HepG2 (cell line): Measurements from ENCODE around the gene TDRD9. TPM values are rescaled to one million over a fixed set of nuclear protein-coding genes. Genes with fewer than 3 reads are reported as not detected.

ENCODE experiments used
- ARID3A ChIP-seq: IDR thresholded peaks from 2 replicates; pipeline ENCODE4 v1.6.1; 2012; ENCODE audit warnings: low read depth, low read length, improper control_type of control experiment
- BATF2 ChIP-seq: sonication (generic); formaldehyde crosslinking; IDR thresholded peaks from 2 replicates; pipeline ENCODE4 v1.8.0; 2022; ENCODE audit warnings: mild to moderate bottlenecking, missing genetic modification reagents, moderate library complexity
- BCL3 ChIP-seq: sonication (generic); formaldehyde crosslinking; IDR thresholded peaks from 2 replicates; pipeline ENCODE4 v1.5.1; 2020; ENCODE audit warnings: mild to moderate bottlenecking, missing genetic modification reagents, moderate library complexity
- CEBPG ChIP-seq: IDR thresholded peaks from 2 replicates; pipeline ENCODE4 v1.6.1; 2016
- CHCHD3 ChIP-seq: sonication (generic); formaldehyde crosslinking; IDR thresholded peaks from 2 replicates; pipeline ENCODE4 v1.8.0; 2022; ENCODE audit warnings: mild to moderate bottlenecking, missing genetic modification reagents, moderate library complexity
- GABPB1 ChIP-seq: IDR thresholded peaks from 2 replicates; pipeline ENCODE4 v1.6.1; 2016; ENCODE audit warnings: mild to moderate bottlenecking, missing genetic modification reagents, moderate library complexity, missing compliant biosample characterization
- HDAC2 ChIP-seq: sonication (generic); formaldehyde crosslinking; IDR thresholded peaks from 2 replicates; pipeline ENCODE4 v1.4.0; 2020; ENCODE audit warnings: missing genetic modification reagents
- HNF1B ChIP-seq: sonication (generic); formaldehyde crosslinking; IDR thresholded peaks from 2 replicates; pipeline ENCODE4 v1.5.1; 2020; ENCODE audit warnings: mild to moderate bottlenecking, moderate library complexity, missing genetic modification reagents
- KLF16 ChIP-seq, 2 experiments: sonication (generic) in 1 of 2; formaldehyde crosslinking in 1 of 2; IDR thresholded peaks; 2 replicates each; pipeline versions ENCODE4 v1.6.1 to v1.8.0; 2016 to 2023; ENCODE audit warnings: missing genetic modification reagents in 2 of 2, missing compliant biosample characterization in 1 of 2
- LCORL ChIP-seq, 2 experiments: fragments of 450-650 bp in 1 of 2; sonication (generic) in 1 of 2; formaldehyde crosslinking in 1 of 2; IDR thresholded peaks; 2 replicates each; pipeline versions ENCODE4 v1.5.0 to v1.6.1; 2017 to 2020; ENCODE audit warnings: antibody characterized with exemption in 1 of 2, missing genetic modification reagents in 1 of 2
- PAWR ChIP-seq: sonication (generic); formaldehyde crosslinking; IDR thresholded peaks from 2 replicates; pipeline ENCODE4 v1.4.0; 2020; ENCODE audit warnings: missing genetic modification reagents, mild to moderate bottlenecking, borderline replicate concordance
- PRDM4 ChIP-seq: sonication (generic); formaldehyde crosslinking; IDR thresholded peaks from 2 replicates; pipeline ENCODE4 v1.9.0; 2021; ENCODE audit warnings: missing genetic modification reagents, borderline replicate concordance
- SOX6 ChIP-seq, 2 experiments: fragments of 450-650 bp in 1 of 2; sonication (generic) in 1 of 2; formaldehyde crosslinking in 1 of 2; IDR thresholded peaks; 2 replicates each; pipeline versions ENCODE4 v1.4.0 to v1.6.1; 2017 to 2020; ENCODE audit warnings: antibody characterized with exemption in 1 of 2, mild to moderate bottlenecking in 1 of 2, missing genetic modification reagents in 1 of 2
- YEATS4 ChIP-seq: sonication (generic); formaldehyde crosslinking; IDR thresholded peaks from 2 replicates; pipeline ENCODE4 v1.4.0; 2020; ENCODE audit warnings: missing genetic modification reagents, borderline replicate concordance
- ZNF430 ChIP-seq: sonication (generic); formaldehyde crosslinking; IDR thresholded peaks from 2 replicates; pipeline ENCODE4 v1.9.0; 2021; ENCODE audit warnings: mild to moderate bottlenecking, missing genetic modification reagents
- ZNF441 ChIP-seq: sonication (generic); formaldehyde crosslinking; IDR thresholded peaks from 2 replicates; pipeline ENCODE4 v1.7.0; 2021; ENCODE audit warnings: missing genetic modification reagents, borderline replicate concordance
- ZNF460 ChIP-seq: sonication (generic); formaldehyde crosslinking; IDR thresholded peaks from 2 replicates; pipeline ENCODE4 v1.5.1; 2020; ENCODE audit warnings: missing genetic modification reagents, mild to moderate bottlenecking, borderline replicate concordance
- ZNF652 ChIP-seq: IDR thresholded peaks from 2 replicates; pipeline ENCODE4 v1.6.1; 2016; ENCODE audit warnings: low read depth, borderline replicate concordance
- ZNF746 ChIP-seq: sonication (generic); formaldehyde crosslinking; IDR thresholded peaks from 2 replicates; pipeline ENCODE4 v1.8.0; 2022; ENCODE audit warnings: mild to moderate bottlenecking, missing genetic modification reagents
- ZSCAN21 ChIP-seq: sonication (generic); formaldehyde crosslinking; IDR thresholded peaks from 2 replicates; pipeline ENCODE4 v1.8.0; 2022; ENCODE audit warnings: mild to moderate bottlenecking, missing genetic modification reagents, moderate library complexity, borderline replicate concordance
- polyA plus RNA-seq, 8 experiments: library from polyadenylated mRNA; depleted of rRNA in 3 of 8; stranded (reverse) in 7 of 8; unstranded in 1 of 8; fragments of >200 nt; fragmentation: Illumina TruSeq in 4 of 8; extraction: Trizol in 4 of 8; gene quantifications; 2 replicates each; pipeline versions ENCODE4 v1.2.1 to v1.2.3, GENCODE V29; 2011 to 2016; ENCODE audit warnings: low read depth in 4 of 8, missing spikeins in 1 of 8, mixed read lengths in 1 of 8; ENCODE audit not compliant: insufficient read depth in 1 of 8
- total RNA-seq, 5 experiments: library from RNA; depleted of rRNA; stranded (reverse); fragments of >200 nt; fragmentation: Illumina TruSeq; extraction: Trizol; gene quantifications; 2 replicates each; pipeline ENCODE4 v1.2.3, GENCODE V29; 2016; ENCODE audit warnings: low read depth in 1 of 5

TDRD9 gene
- total and polyA plus RNA-seq, 2 of the 13 experiments (the other 11 are each of a cell fraction or from before 2014, with no cell fraction given), result not detected

- TF ChIP-seq SOX6 (IDR thresholded peaks at IDR 0.05), result no peak
- TF ChIP-seq SOX6 (CRISPR knock-in tag; IDR thresholded peaks at IDR 0.05), result peak; percentile 53; the same call in 1 of the 2 replicates
- peak; percentile 16; the same call in 1 of the 2 replicates for TF ChIP-seq CEBPG
- TF ChIP-seq GABPB1 (CRISPR knock-in tag), result peak; percentile 23; the same call in 1 of the 2 replicates
- TF ChIP-seq YEATS4 (CRISPR knock-in tag), result peak; percentile 74; the same call in 1 of the 2 replicates
- no peak for TF ChIP-seq LCORL (IDR thresholded peaks at IDR 0.05)
- peak; percentile 65 for TF ChIP-seq LCORL (CRISPR knock-in tag; IDR thresholded peaks at IDR 0.05)
- TF ChIP-seq CHCHD3, result 0 out of 2 replicates have a peak, but pooled peaks have one; percentile 37
- 0 out of 2 replicates have a peak, but pooled peaks have one; percentile 16 for TF ChIP-seq HNF1B (CRISPR knock-in tag)
- peak; percentile 45; the same call in 1 of the 2 replicates for TF ChIP-seq BCL3 (CRISPR knock-in tag)
- TF ChIP-seq ZNF652 (CRISPR knock-in tag), result no peak
- TF ChIP-seq ZNF460 (CRISPR knock-in tag), result no peak
- TF ChIP-seq HDAC2 (CRISPR knock-in tag), result peak; percentile 38; the same call in 1 of the 2 replicates
- 0 out of 2 replicates have a peak, but pooled peaks have one; percentile 26 for TF ChIP-seq ZNF441 (CRISPR knock-in tag)
- no peak for TF ChIP-seq BATF2 (CRISPR knock-in tag)
- TF ChIP-seq ARID3A, result no peak
- no peak for TF ChIP-seq KLF16 (CRISPR knock-in tag; IDR thresholded peaks at IDR 0.05)
- TF ChIP-seq ZNF430, result peak; percentile 34; the same call in 1 of the 2 replicates
- TF ChIP-seq ZNF746 (CRISPR knock-in tag), result no peak
- TF ChIP-seq ZSCAN21, result peak; percentile 61
- no peak for TF ChIP-seq PAWR (CRISPR knock-in tag)
- no peak for TF ChIP-seq PRDM4
Observed at GRCh38 chr14:103890821-103891666, 37.2 kb upstream of the TDRD9 start (continued).
